Cardiac fibroblast (primary cell): Measurements from ENCODE around the gene SLC25A30.

Experiments used
- DNase-seq, 2 donors: peaks; one replicate each; pipeline versions ENCODE4 v3.0.0 to v3.0.0-alpha.2; 2010; ENCODE audit warnings: low read depth in 2 of 2
- H3K4me3 ChIP-seq, 2 donors: replicated peaks in 1 of 2; 1 replicate in 1 of 2; 2 replicates in 1 of 2; pipeline ENCODE4 v1.5.1; 2011; ENCODE audit warnings: low read depth in 2 of 2, low read length in 2 of 2, mild to moderate bottlenecking in 2 of 2, moderate library complexity in 1 of 2
- CTCF ChIP-seq: IDR thresholded peaks from one replicate; pipeline ENCODE4 v1.5.1; 2011; ENCODE audit warnings: low read depth, mild to moderate bottlenecking, low read length, inconsistent platforms

SLC25A30 gene

GRCh38 chr13:45415112-45415511 lies 3.1 kb downstream of the SLC25A30 start:
- peak overlapping the region in 1 of 2 donors; percentile 44 for H3K4me3 ChIP-seq
- no peak for TF ChIP-seq CTCF
- DNase-seq, result no peak

GRCh38 chr13:45413826-45414307 lies 4.3 kb downstream of the SLC25A30 start:
- DNase-seq, result no peak
- TF ChIP-seq CTCF, result no peak
- H3K4me3 ChIP-seq, result no peak overlapping the region

GRCh38 chr13:45412274-45413049 lies 5.7 kb downstream of the SLC25A30 start:
- DNase-seq, result no peak
- no peak for TF ChIP-seq CTCF
- no peak overlapping the region for H3K4me3 ChIP-seq

GRCh38 chr13:45411631-45412030 lies 6.5 kb downstream of the SLC25A30 start:
- TF ChIP-seq CTCF, result no peak
- no peak for DNase-seq
- no peak overlapping the region for H3K4me3 ChIP-seq

- no peak for DNase-seq
- H3K4me3 ChIP-seq, result no peak overlapping the region
- no peak for TF ChIP-seq CTCF
These were observed 7.0 kb downstream of the SLC25A30 start for GRCh38 chr13:45411221-45411620.

- H3K4me3 ChIP-seq, result no peak overlapping the region
- TF ChIP-seq CTCF, result no peak
- no peak for DNase-seq
These were observed 7.7 kb downstream of the SLC25A30 start for GRCh38 chr13:45410466-45410865.
